T1000 (cell line): ENCODE measurements around the gene AOPEP.

Experiments
- DNase-seq: peaks from one replicate; lab custom pipeline; 2025; ENCODE audit warnings: mixed read lengths; lab: John Stamatoyannopoulos, UW

The AOPEP gene

DNA sequence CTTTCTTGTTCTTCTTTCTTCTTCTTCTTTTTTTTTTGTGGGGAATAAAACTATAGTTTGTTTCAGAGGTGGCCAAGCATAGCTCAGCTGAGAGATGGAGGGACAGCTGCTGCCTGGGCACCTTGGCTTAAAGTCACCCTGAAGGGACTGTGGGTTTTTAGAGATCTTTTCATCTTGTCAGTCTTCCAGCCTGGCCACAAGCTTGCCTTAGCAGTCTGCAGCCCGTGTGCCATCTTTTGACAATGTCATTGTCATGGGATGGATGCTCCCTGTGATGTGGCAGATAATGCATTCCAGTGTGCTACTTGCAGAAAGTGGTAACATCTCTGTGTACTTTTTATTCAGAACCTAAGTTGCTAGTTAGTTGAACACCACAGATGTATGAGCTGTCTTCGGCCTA lies 310.2 kb downstream of the AOPEP start:
- no peak for DNase-seq

DNA sequence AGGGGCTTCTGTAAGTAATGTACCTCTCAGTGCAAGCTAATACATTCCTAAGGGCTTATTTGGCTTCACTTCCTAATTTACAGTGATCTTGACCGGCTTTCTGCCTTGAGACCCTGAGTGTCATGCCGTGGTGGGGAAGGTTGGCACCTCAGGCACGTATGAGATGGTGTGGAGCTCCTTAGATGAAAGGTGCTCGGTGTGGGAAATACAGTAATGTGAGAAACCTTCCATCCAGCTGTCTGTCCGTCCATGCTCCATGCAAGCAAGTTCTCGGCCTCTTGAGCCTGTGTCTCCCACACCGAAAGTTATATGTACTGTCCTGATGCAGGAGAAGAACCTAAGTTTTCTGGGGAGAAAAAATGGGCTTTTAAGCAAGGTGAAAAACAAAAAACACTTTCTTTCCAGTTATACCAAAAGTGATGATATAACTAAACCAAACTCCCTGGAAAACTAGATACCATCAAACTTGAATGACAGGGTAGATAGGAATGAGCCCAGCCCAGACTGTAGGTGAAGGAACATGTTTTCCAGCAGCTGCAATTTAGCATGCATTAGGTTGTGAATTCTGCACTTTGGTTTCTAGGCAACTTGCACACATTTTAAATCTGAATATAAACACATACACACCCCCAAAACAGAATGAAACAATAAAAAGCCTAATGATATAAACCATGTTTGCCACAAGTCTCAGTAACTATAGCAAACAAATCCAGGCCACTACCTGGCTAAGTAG lies 311.5 kb downstream of the AOPEP start:
- DNase-seq, result no peak

DNA sequence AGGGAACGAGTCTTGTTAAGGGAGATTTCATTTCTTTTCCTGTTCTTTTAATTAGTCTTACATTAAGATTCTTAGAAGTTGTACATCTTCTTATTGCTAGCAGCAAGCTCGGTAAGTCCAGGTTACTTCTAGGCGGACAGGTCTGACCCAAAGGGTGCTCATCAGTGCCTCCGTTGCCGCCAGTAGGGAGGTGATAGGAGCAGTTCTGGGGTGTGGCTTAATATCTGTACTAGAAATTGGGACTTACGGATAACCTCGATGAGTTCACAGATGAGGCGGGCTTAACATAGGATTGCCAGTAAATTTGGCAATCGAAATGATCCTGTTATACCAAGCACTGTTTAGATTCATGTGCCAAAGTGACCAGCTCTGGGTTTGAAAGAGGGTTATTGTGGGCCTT lies 312.2 kb downstream of the AOPEP start:
- DNase-seq, result no peak

DNA sequence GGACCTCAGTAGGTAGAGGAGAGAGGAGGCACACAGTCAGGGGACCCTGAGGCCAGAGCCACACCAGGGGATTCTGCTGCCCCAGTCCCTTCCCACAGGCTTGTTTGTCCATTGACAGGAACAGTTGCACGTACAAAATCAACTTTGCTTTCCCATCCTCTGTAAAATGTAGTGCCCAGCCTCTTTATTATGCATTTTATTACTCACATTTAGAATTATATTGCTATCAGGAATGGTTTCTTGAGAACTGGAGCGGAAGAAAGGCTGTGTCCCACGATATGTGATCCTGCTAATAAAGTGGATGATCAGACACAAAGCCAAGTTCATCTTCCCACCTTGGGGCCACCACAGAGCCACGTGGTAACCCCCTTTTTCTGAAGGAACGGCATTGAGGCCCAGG lies 313.6 kb downstream of the AOPEP start:
- DNase-seq, result no peak

DNA sequence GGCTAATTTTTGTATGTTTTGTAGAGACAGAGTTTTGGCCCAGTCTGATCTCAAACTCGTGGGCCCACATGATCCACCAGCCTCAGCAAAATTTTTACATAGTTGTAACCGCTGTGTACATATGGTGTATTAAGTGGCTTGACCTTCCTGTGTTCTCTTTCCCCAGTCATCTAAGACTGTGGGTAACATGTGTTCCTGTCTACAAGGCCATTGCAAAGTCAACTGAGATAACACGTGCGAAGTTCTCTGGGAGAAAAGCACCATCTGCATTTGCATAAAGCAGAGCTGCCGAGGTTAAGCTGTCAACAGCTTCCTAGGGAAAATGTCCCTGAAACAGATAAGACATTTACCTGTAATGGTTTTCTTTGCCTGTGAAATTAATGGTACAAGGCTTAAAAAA lies 317.3 kb downstream of the AOPEP start:
- no peak for DNase-seq

DNA sequence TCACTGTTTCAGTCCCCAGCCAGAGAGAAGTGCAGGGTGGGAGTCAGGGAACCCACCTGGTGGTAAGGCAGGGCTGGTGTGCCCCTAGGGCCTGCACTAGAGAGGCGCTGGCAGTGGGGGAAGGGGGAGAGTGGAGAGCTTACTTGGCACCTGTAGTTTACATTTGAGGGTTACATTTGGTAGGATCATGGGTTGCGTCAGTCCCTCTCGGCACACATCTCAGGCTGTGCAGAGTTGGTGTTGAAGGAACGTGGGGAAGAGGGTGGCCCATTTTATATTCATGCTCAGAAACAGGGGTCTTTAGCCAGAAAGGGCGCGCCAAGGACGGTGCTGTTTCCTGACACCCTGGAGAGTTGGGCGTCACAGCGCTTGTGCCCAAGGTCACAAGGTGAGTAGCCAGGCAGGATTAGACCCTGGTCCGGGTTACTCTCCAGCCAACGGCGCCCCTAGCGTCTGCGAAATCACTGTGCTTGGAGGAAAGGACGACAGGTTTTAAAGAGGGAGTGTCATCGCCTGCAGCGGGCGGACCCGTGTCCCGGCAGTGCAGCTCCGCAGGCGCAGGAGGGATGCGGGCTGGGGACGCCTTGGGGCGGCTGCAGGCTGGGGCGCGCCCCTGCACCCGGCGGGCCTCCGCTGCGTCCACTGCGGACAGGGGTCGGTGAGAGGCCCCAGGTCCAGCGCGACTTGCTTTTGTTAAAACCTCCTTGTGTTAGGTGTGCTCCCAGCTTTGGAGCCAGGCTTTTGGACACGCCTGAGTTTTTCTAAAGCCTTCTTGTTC lies 318.4 kb downstream of the AOPEP start:
- DNase-seq, result no peak

DNA sequence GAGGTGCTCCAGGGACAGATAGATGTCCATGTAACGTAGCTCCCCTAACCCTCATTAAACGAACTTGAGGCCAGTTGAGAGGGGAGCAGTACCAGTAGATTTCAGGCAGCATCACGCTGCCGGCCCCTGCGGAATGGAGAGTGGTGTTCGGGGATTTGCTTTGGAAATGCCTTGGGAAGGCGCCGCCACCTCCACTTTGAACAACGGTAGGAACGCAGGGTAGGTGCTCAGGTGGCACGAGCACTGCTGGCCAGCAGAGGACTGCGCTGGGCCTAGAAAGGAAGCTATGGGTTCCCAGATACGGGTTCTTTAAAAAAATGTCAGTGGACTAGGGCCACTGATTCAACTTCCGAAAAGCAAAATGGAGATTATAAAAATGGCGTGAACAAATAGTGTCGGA lies 319.3 kb downstream of the AOPEP start:
- no peak for DNase-seq

DNA sequence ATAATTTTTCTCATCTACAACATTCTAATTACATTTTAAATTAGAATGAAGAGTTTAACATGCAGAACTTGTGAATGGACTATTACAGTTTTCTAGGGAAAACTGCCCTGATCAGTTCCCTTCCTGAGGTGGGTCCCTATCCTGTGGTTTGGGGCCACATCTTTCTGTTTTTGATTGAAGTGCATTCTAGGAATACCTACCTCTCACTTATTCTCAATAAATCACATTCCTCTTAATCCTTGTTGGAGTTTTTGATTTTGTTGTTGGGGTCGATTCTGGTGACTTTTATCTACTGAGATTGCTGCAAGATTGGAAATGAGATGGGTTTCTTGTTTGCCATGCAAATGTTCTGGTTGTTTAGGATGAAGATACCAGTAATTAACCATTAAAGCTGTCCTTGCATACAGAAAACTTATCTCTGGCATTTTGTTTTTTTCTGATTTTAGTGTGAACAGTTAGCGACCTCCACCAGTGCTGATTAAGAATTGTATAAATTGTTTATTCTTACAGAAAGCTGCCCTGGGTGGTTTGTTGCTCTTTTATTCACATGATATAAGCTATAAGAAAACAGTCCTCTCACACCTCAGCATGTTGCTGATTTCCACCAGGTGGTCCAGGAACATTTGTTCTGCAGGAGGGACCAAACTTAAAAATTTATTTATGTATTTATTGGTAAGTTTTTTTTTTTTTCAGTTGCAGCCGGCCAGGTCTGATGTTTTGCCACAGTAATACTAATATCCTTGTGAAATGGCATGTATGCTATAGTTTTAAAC lies 321.1 kb downstream of the AOPEP start:
- DNase-seq, result no peak

DNA sequence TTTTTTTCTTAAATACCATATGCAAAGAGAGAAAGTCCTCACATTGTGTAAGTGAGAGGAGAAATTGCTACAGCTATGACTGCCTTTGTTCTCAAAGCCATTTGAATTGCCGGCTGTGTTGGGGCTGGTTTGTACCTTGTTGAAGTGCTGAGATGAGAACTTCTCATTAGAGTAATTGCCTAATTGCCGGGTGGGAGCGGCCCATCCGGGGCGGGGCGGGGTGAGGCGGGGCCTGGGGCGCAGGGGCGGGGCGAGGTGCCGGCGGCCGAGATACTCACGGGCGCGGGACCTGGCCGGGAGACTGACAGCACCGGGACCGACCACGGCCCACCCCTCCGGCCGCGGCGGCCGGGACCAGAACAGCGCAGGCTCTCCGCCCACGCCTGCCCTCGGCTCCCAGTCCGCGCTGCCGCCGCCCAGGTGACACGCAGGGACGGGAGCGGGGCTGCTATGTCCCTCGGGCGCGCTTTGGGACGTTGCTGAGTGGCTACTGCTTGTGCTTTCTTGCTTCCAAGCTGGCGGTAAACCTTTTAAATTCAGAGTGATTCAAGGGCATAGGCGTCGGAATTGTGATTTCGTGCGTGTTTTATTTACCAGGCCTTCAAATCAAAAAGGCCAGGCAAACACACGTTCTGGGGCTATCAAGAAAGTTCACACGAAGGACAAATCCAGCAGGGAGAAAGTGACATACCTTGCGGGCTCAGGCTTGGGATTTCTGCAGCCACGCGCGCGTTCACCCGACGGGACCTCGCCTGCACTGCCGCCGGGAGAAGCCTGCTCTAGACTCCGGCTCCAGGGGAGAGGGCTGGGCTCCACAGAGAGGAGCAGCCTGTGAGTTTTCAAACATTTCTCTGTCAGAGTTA lies 322.0 kb downstream of the AOPEP start:
- DNase-seq, result no peak

DNA sequence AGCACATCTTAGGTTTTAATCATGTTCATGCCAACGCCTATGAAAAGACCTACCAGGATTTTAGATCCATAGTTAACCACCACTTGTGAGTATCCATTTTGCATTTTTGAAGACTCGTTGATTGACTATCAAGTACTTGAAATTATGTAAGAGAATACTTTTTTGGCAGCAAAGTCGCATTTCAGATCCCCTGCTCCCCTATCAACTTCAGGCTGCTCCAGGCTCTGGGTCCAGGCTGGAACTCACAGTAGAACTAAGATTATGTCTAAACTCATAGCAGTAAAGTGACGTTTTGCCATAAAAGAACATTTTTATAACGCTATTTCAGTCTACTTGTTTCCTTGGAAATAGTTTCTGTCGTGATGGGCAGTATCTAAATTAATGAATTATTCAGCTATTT lies 323.3 kb downstream of the AOPEP start:
- no peak for DNase-seq

DNA sequence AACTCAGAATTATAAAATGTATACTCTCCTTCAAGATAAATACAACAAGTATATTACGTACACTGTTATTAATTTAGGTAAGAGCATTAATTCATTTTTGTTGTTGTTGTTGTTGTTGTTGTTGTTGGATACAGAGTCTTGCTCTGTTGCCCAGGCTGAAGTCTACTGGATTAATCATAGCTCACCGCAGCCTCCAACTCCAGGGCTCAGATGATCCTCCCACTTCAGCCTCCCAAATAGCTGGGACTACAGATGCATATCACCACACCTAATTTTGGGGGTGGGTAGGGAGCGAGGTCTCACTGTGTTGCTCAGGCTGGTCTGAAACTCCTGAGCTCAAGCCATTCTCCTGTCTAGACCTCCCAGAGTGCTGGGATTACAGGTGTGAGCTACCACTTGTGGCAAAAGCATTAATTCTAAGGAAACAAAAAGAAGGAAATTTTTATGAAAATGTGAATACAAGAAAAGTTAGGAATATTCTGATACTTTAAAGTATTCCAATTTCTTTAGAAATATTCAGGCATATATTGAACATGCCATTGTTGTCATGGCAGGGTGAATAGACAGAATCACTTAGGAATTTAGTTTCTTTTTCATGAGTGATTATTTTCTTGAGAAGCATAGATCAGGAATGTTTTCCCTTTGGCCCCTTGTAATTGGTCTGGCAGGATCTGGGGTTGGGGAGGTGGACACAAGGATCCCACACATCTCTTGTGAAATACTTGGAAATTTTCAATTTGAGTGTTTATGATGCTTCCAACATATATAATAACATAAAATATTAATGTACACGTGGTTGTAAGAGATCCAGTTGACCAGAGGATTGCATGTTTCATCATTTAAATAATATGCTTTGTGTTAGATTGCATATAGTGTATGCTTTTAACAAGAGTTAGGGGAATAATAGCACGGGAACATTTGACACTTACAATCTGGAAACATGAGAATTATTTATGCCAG lies 327.4 kb downstream of the AOPEP start:
- no peak for DNase-seq

DNA sequence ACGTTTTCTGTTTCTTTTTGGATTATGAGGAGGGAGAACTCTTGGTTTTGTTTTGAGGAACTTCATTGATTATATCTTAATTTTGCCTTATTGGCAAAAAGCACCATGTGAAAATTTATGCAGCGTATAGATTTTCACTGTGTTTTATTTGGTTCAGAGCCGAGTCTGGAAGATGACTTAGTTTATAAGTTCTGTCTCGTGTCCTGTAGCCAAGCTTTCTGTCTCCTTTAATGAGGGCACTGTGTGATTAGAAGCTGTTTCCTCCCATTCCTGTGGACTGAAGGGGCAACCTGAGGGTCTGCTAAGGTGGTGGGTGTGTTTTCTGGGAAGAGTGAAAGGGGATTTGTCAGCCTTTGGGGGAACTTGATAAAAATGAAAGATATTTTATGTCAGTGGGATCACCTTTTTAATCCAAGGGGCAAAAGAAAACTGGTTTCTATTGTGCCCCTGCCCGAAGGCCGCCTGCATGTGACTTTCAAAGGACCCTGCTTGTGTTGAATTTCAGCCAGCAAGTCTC lies 328.9 kb downstream of the AOPEP start:
- DNase-seq, result no peak

DNA sequence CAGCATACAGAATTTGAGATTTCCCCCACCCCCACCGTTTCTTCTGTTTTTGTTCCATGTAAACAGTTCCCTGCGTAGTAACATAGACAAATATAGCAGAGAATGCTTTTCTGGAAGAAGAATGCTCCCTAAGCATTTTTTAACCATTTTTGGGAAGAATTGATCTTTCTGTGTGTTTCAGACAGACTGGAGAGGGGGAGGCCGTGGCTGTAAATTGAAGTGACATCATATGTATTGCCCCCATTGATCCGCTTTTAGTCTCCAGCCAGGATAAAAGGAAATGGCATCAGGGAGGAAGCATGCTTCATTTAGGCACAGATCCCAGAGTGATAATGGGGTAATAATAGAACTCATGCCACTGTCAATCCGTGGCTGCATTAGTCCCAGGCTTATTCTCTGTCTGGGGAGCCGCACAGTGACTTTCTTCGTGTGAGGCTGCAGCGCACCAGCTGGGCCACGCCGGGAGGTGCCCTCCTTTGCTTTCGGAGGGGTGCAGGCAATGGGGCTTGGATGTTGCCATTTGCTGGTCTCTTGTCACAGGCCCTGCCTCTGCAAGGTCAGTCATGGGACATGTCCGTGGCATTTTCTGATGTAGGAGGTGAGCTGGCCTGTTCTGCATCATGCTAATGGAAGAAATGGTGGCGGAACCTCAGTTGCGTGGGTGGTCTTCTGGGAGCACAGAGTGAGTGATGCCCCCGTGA lies 329.5 kb downstream of the AOPEP start:
- no peak for DNase-seq

DNA sequence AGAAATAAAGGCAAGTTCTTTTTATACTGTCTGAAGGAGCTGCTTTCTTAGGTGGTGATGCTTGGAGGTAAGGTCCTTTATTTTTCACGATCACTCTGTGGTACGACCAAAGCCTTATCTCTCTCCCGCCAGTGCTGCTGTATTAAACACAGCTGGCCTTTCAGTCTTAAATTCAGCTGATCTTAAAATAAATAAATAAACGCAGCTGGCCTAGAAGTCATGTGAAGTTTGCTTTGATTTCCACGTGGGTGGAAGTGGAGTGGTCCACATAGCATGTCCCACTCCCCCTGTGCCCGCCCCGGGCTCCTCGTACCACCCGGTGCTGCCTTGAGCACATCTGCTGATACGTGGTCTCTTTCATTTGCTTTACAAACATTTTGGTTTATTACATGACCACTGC lies 330.6 kb downstream of the AOPEP start:
- no peak for DNase-seq

DNA sequence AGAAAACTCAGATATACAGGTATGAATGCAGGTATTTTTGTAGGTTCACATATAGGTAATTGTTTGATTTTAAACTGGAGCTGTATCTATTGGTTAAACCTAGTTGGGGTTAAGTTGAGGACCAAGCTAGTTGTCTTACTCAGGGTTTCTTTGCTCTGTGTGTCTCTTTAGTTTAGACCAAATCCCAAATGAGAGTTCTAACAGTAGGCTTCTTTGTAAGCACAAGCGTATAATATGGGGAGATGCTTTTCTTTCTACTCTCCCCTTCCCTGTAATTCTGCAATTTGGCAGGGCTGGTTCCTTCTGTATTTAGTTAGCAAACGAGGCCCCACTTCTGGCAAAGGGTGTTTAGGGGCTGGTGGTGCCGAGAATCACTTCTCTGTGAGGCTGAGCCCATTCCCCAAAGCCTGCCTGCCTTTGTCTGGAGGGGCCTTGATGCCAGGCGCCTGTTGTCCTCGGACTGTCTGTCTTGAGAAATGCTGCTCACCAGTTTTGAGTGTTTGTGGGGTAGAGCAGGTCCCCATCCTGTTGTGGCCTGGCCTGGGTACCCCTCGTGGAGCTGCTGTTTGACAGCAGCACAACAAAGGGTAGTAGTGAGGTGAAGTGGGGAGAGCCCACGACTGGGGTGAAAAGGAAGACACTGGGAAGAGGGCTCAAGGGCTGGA lies 331.8 kb downstream of the AOPEP start:
- DNase-seq, result no peak

DNA sequence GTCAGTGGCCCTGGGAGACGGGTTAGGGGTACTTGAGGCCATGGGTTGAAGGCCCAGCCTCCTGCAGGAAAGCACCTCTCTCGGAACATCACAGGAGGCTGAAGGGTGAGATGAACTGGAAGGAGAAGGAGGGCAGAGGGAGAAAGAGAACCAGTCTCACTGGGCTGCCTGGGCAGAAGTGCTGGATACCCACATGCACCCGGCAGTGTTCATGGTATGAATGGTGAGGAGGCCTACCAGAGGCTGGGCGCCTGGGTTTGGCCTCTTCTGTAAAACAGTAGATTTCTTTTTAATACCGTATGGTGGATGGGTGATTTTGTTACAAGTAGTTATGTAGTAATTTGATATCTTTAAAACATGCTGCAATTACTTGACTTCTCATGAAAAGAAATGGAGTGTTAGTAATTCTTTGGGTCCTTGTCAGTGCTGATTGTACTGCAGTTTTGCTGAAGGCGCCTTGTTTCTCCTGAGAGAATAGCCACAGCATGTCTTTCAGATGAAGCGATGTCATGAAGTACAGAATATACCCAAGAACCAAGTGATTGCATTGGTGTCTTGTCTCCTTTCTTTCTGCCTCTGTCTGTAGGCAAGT lies 332.4 kb downstream of the AOPEP start:
- DNase-seq, result no peak

DNA sequence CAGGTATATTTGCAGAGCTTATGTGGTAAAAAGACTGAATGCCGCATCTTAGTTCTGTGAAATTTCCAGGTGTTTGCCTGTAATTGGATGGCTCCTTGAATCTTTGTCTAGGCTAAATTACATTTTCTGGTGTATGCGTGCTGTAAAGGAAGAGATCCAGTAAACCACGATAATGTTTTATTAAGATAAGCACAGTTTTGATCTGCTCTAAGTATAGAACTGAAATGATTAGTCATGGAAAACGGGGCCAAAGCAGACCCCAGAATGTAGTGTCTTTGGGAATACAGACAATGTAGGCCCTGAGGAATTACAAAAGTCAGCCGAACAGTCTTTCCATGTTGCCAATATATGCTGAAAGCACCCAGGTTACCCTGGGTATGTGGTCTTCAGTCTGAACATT lies 333.7 kb downstream of the AOPEP start:
- no peak for DNase-seq

DNA sequence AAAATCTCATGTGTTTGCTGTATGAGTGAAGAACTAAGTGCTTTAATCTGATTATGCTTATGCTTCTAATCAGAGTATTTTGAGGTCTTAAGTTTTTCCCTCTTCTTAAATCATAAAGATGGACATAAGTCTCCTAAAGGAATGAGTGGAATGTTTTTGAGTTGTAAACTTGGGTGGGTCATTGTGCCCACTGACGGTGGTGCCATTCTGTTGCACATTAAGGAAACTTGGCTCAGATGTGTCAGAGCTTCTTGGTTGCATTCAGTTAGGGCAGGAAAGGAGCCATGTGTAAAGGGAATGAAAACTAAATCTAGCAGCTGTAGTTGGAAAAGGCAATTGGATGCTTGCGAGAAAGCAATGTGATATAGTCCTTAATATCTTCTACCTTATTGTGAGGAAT lies 334.4 kb downstream of the AOPEP start:
- DNase-seq, result no peak
